Psoas muscle (tissue), 7 donors: ENCODE results near the gene CBLC. TPM values are rescaled to one million over a fixed set of nuclear protein-coding genes. Genes with fewer than 3 reads are reported as not detected.

ENCODE experiments used
- polyA plus RNA-seq, 3 donors: library from polyadenylated mRNA; stranded (reverse); fragments of 200-250 nt; gene quantifications; one replicate each; pipeline ENCODE4 v1.2.3, GENCODE V29; 2013
- total RNA-seq, 4 donors: library from RNA; stranded (reverse); fragmentation: NEBNext Ultra II Directional in 2 of 4; extraction: Animal tissue kit (Norgen Biotek cat#: 25700) in 2 of 4; gene quantifications; one replicate each; pipeline versions ENCODE4 v1.2.1 to v1.2.4, GENCODE V29; 2021 to 2023
- donor health status: healthy with polysubstance abuse.
- donor health status: DM: no; HTN: no; CAD: no; lungs with moderate emphysema.
- donor health status: Bipolar disorder and iron deficiency.
- donor health status: healthy.
- donor health status: DM: no; HTN: no; CAD: no.
- donor health status: DM: no; HTN: no; CAD: no.
- donor health status: DM: yes; HTN: yes; CAD: no.

Gene CBLC
- total and polyA plus RNA-seq, 7 donors, result 0.08 to 0.34 TPM; not detected in 5

Other genes with a start within 250 kb of the CBLC start
- gene CEACAM20, start 248.2 kb upstream of the CBLC start, total RNA-seq, result not detected
- gene CEACAM20, start 248.2 kb upstream of the CBLC start, polyA plus RNA-seq, result under 1 TPM in 1 of 3 donors, not detected in 2; 0.03 TPM
- under 1 TPM in 1 of 4 donors, not detected in 3; 0.30 TPM for gene IGSF23, start 164.3 kb upstream of the CBLC start, total RNA-seq
- under 1 TPM in 1 of 3 donors, not detected in 2; 0.23 TPM for gene IGSF23, start 164.3 kb upstream of the CBLC start, polyA plus RNA-seq
- 100 to 1,000 TPM in 1 of 4 donors, 10 to 100 TPM in 3; 25.0 to 117 (median 41.8) TPM for gene PVR, start 134.0 kb upstream of the CBLC start, total RNA-seq
- 10 to 100 TPM; 21.0 to 90.8 (median 44.4) TPM for gene PVR, start 134.0 kb upstream of the CBLC start, polyA plus RNA-seq
- 10 to 100 TPM in 1 of 4 donors, 1 to 10 TPM in 3; 3.7 to 10.7 (median 7.5) TPM for gene CEACAM19, start 106.4 kb upstream of the CBLC start, total RNA-seq
- gene CEACAM19, start 106.4 kb upstream of the CBLC start, polyA plus RNA-seq, result 10 to 100 TPM in 1 of 3 donors, 1 to 10 TPM in 2; 3.9 to 14.7 (median 8.6) TPM
- gene CEACAM16, start 78.7 kb upstream of the CBLC start, total RNA-seq, result not detected
- under 1 TPM in 2 of 3 donors, not detected in 1; 0.03 to 0.08 TPM for gene CEACAM16, start 78.7 kb upstream of the CBLC start, polyA plus RNA-seq
- 10 to 100 TPM; 13.3 to 36.4 (median 25.3) TPM for gene BCL3, start 29.2 kb upstream of the CBLC start, total RNA-seq
- 10 to 100 TPM in 1 of 3 donors, 1 to 10 TPM in 2; 5.7 to 13.2 (median 7.8) TPM for gene BCL3, start 29.2 kb upstream of the CBLC start, polyA plus RNA-seq
- 10 to 100 TPM; 20.0 to 44.9 (median 25.0) TPM for gene BCAM, start 31.2 kb downstream of the CBLC start, total RNA-seq
- gene BCAM, start 31.2 kb downstream of the CBLC start, polyA plus RNA-seq, result 10 to 100 TPM; 12.5 to 15.8 (median 15.7) TPM
- gene NECTIN2, start 68.4 kb downstream of the CBLC start, total RNA-seq, result 10 to 100 TPM; 17.5 to 32.9 (median 24.1) TPM
- gene NECTIN2, start 68.4 kb downstream of the CBLC start, polyA plus RNA-seq, result 10 to 100 TPM in 2 of 3 donors, 1 to 10 TPM in 1; 9.0 to 18.1 (median 11.2) TPM
- 100 to 1,000 TPM in 1 of 4 donors, 10 to 100 TPM in 3; 42.3 to 111 (median 71.4) TPM for gene TOMM40, start 113.4 kb downstream of the CBLC start, total RNA-seq
- gene TOMM40, start 113.4 kb downstream of the CBLC start, polyA plus RNA-seq, result 100 to 1,000 TPM in 1 of 3 donors, 10 to 100 TPM in 2; 67.6 to 330 (median 69.7) TPM
- gene APOE, start 127.9 kb downstream of the CBLC start, total RNA-seq, result 10 to 100 TPM in 3 of 4 donors, 1 to 10 TPM in 1; 7.1 to 19.0 (median 11.9) TPM
- gene APOE, start 127.9 kb downstream of the CBLC start, polyA plus RNA-seq, result 10 to 100 TPM in 1 of 3 donors, 1 to 10 TPM in 2; 4.9 to 17.8 (median 6.8) TPM
- 10 to 100 TPM in 1 of 4 donors, 1 to 10 TPM in 3; 5.7 to 16.8 (median 8.3) TPM for gene APOC1, start 136.7 kb downstream of the CBLC start, total RNA-seq
- gene APOC1, start 136.7 kb downstream of the CBLC start, polyA plus RNA-seq, result 10 to 100 TPM in 1 of 3 donors, 1 to 10 TPM in 2; 1.6 to 14.4 (median 4.7) TPM
- not detected for gene APOC4, start 164.3 kb downstream of the CBLC start, total RNA-seq
- not detected for gene APOC4, start 164.3 kb downstream of the CBLC start, polyA plus RNA-seq
- under 1 TPM in 1 of 4 donors, not detected in 3; 0.98 TPM for gene APOC2, start 168.2 kb downstream of the CBLC start, total RNA-seq
- not detected for gene APOC2, start 168.2 kb downstream of the CBLC start, polyA plus RNA-seq
- gene CLPTM1, start 177.5 kb downstream of the CBLC start, total RNA-seq, result 10 to 100 TPM; 78.4 to 98.7 (median 84.8) TPM
- gene CLPTM1, start 177.5 kb downstream of the CBLC start, polyA plus RNA-seq, result 100 to 1,000 TPM in 1 of 3 donors, 10 to 100 TPM in 2; 77.7 to 129 (median 98.3) TPM
- 10 to 100 TPM in 3 of 4 donors, 1 to 10 TPM in 1; 6.5 to 44.0 (median 13.5) TPM for gene RELB, start 223.6 kb downstream of the CBLC start, total RNA-seq
- gene RELB, start 223.6 kb downstream of the CBLC start, polyA plus RNA-seq, result 10 to 100 TPM; 10.3 to 14.1 (median 12.1) TPM